Chondrocyte (in vitro differentiated cells): Measurements from ENCODE around the gene TTBK1. TPM values are rescaled to one million over a fixed set of nuclear protein-coding genes. Genes with fewer than 3 reads are reported as not detected.

ENCODE experiments used
- DNase-seq: peaks from one replicate; pipeline ENCODE4 v3.0.0; 2021; ENCODE audit warnings: mixed read lengths, low spot score
- H3K27ac Mint-ChIP-seq: one replicate; pipeline ENCODE4 v1.8.0; 2021; ENCODE audit warnings: mild to moderate bottlenecking, moderate library complexity, mixed read lengths; ENCODE audit not compliant: unreplicated experiment
- H3K27me3 Mint-ChIP-seq: 2 replicates; pipeline ENCODE4 v1.8.0; 2021; ENCODE audit warnings: low read depth, mixed read lengths
- H3K36me3 Mint-ChIP-seq: 2 replicates; pipeline ENCODE4 v1.8.0; 2021; ENCODE audit warnings: low read depth, mixed read lengths
- H3K4me1 Mint-ChIP-seq: 2 replicates; pipeline ENCODE4 v1.8.0; 2021; ENCODE audit warnings: low read depth, mild to moderate bottlenecking, mixed read lengths
- H3K4me3 Mint-ChIP-seq: one replicate; pipeline ENCODE4 v1.8.0; 2021; ENCODE audit warnings: mild to moderate bottlenecking, moderate library complexity, mixed read lengths; ENCODE audit not compliant: unreplicated experiment
- H3K9me3 Mint-ChIP-seq: 2 replicates; pipeline ENCODE4 v1.8.0; 2021; ENCODE audit warnings: low read depth, mixed read lengths
- total RNA-seq: library from RNA; stranded (reverse); gene quantifications from 3 replicates; pipeline ENCODE4 v1.2.1, GENCODE V29; 2021
- TF ChIP-seq, protein P1 (sequence below): fragments of 200-600 bp; sonication (generic); IDR thresholded peaks from 2 replicates; pipeline ENCODE4 v1.5.0; 2021; ENCODE audit warnings: antibody characterized with exemption, mild to moderate bottlenecking, moderate library complexity

Gene TTBK1
- total RNA-seq, 1 donor from 2014 or later = 0.07 TPM

- H3K27ac Mint-ChIP-seq = no peak overlapping the region
- no peak overlapping the region for H3K4me3 Mint-ChIP-seq
- no peaks in the 10 kb centered on the region for H3K36me3 Mint-ChIP-seq
- TF ChIP-seq, protein P1, sequence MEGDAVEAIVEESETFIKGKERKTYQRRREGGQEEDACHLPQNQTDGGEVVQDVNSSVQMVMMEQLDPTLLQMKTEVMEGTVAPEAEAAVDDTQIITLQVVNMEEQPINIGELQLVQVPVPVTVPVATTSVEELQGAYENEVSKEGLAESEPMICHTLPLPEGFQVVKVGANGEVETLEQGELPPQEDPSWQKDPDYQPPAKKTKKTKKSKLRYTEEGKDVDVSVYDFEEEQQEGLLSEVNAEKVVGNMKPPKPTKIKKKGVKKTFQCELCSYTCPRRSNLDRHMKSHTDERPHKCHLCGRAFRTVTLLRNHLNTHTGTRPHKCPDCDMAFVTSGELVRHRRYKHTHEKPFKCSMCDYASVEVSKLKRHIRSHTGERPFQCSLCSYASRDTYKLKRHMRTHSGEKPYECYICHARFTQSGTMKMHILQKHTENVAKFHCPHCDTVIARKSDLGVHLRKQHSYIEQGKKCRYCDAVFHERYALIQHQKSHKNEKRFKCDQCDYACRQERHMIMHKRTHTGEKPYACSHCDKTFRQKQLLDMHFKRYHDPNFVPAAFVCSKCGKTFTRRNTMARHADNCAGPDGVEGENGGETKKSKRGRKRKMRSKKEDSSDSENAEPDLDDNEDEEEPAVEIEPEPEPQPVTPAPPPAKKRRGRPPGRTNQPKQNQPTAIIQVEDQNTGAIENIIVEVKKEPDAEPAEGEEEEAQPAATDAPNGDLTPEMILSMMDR = no peak
- peak; percentile 48 for DNase-seq
- H3K9me3 Mint-ChIP-seq = no peaks in the 10 kb centered on the region
- no peaks in the 10 kb centered on the region for H3K4me1 Mint-ChIP-seq
- H3K27me3 Mint-ChIP-seq = peaks cover 6% of the 10 kb centered on the region
Measured at GRCh38 chr6:43286456-43286979, 43.2 kb downstream of the TTBK1 start.

DNA sequence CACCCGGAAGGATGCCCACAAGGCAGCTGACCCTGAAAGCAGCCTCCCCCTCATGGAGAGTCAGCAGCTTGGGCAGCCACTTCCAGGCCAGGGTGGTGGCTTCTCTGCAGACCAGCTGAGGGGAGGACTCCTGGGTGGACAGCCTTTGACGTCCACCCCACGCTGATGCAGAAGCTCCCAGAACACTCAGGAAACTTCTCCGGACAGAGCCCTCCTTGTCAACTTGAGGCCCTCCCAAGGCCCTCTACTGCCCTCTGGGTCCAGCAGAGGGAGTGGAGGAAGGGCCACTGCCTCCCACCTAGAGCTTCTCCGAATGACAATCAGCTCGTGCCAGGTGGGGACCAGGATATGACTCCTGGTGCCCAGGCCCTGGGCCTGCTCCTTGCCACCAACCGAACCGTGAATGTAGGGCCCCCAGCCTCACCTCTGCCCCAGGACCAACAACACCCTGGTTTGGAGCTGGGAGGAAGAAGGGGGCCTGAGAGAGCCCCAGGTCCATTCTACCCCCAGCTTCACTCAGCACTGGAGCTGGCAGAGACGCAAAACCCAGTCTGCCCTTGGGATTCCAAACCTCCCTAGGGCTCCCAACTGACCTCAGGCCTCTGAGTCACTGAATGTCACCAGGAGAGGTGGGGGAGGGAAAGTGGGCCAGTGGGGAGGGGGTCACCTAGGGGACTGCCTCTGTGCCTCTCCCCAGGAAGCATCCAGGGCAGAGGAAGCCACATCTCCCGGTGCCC lies 43.9 kb downstream of the TTBK1 start:
- no peaks in the 10 kb centered on the region for H3K36me3 Mint-ChIP-seq
- H3K4me3 Mint-ChIP-seq = no peak overlapping the region
- H3K4me1 Mint-ChIP-seq = no peaks in the 10 kb centered on the region
- H3K27ac Mint-ChIP-seq = no peak overlapping the region
- no peaks in the 10 kb centered on the region for H3K9me3 Mint-ChIP-seq
- DNase-seq = peak; percentile 78
- TF ChIP-seq, protein P1 = no peak
- H3K27me3 Mint-ChIP-seq = peaks cover 5% of the 10 kb centered on the region

DNA sequence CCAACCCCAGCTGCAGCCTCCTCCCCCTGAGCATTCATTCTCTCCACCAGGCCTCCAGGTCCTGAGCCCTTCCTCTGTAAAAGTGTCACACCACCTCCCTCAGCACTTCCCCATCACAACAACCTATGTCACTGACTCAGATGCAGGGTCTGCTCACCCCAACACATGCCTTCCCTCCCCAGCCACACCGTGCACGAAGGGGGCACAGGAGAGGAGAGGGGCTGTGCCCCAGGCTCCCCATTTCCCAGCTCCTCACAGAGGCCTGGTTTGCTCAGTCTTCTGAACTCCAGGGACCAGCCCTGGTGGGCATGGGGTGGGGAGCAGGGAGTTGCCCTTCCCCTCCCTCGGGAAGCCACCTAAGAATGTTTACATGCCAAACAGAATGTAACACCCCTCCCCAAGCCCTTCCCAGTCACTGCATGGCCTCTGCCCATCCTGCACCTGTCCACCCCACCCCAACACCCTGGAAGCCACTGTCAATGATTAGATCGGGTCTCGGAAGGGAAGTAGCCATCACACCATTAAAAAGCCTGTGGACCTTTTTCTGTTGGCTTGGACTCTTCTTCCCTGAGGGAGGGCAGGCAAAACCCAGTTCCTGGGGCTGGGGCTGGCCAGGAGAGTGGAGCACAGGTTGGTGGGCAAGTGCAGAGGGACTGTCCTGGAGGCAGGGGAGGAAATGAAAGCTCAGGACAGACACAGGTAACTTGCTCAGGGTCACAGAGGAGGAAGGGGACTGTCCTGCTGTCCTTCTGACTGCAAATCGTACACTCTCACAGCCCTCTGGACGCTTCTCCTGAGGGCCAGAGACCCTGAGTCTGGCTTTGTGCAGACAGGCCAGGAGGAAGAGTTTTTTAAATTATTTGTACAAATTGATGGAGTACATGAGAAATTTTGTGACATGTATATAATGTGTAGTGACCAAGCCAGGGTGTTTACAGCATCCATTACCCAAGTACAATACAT lies 44.7 kb downstream of the TTBK1 start:
- Mint-ChIP-seq H3K27ac (no peak overlapping the region), H3K27me3 (peaks cover 1% of the 10 kb centered on the region), H3K4me1 (no peaks in the 10 kb centered on the region)

DNA sequence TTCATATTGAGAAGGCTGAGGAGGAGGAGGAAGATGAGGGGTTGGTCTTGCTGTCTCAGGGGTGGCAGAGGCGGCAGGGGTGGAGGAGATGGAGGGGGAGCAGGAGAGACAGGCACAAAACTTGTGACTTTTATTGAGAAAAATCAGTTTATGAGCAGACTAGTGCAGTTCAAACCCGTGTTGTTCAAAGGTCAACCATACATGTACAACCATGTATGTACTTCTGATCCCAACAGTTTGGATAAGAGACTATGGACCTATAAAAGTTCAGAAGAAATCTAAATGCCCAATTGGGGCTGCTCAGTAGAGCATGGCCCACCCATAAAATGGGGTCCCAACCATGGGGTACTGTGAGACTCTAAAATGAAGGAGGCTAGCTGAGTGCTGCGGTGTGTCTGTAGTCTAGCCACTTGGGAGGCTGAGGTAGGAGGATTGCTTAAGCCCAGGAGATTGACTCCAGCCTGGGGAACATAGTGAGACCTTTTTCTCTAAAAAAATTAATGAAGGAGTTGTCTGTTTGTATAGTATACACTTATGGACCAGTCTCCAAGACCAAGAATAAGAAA lies 47.1 kb downstream of the TTBK1 start:
- TF ChIP-seq, protein P1 = no peak
- peaks cover 1% of the 10 kb centered on the region for H3K27me3 Mint-ChIP-seq
- no peak overlapping the region for H3K4me3 Mint-ChIP-seq
- no peaks in the 10 kb centered on the region for H3K36me3 Mint-ChIP-seq
- H3K27ac Mint-ChIP-seq = no peak overlapping the region
- DNase-seq = no peak
- no peaks in the 10 kb centered on the region for H3K9me3 Mint-ChIP-seq
- H3K4me1 Mint-ChIP-seq = no peaks in the 10 kb centered on the region

More for the DNA sequence above, 44.7 kb downstream of the TTBK1 start:
- DNase-seq = peak; percentile 46
- no peaks in the 10 kb centered on the region for H3K36me3 Mint-ChIP-seq
- no peaks in the 10 kb centered on the region for H3K9me3 Mint-ChIP-seq
- TF ChIP-seq, protein P1 = no peak
- H3K4me3 Mint-ChIP-seq = no peak overlapping the region

DNA sequence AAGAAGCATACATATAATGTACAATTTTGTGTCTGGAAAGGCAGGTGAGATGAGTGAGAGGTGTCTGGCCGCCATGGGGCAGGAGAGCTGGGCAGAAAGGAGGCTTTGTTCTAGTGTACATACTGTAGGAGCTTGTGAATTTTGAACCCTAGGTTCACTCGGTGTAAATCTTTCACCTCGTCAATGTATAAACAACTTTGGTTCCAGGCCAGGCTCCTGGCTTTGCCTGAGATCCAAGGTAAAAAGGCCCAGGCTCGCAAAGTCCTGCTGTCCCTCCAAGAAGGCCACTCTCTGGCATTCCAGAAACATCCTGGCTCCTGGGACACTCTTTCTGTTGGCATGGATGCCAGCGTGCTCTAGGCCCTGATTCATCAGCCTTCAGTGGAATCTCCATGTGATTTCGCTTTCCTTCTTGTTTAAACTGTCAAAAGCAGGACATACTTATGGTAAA lies 47.6 kb downstream of the TTBK1 start:
- no peaks in the 10 kb centered on the region for H3K9me3 Mint-ChIP-seq
- H3K27ac Mint-ChIP-seq = no peak overlapping the region
- DNase-seq = no peak

More for the DNA sequence above, 47.6 kb downstream of the TTBK1 start:
- TF ChIP-seq, protein P1 = no peak
- H3K27me3 Mint-ChIP-seq = peaks cover 1% of the 10 kb centered on the region
- H3K4me3 Mint-ChIP-seq = no peak overlapping the region
- H3K36me3 Mint-ChIP-seq = no peaks in the 10 kb centered on the region
- no peaks in the 10 kb centered on the region for H3K4me1 Mint-ChIP-seq
